Suprapubic skin (tissue), 4 donors: Measurements from ENCODE around the gene RFX6. TPM values are rescaled to one million over a fixed set of nuclear protein-coding genes. Genes with fewer than 3 reads are reported as not detected.

Source experiments
- DNase-seq, 2 donors: peaks; one replicate each; pipeline ENCODE4 v3.0.0-alpha.2; 2019; ENCODE audit warnings: low spot score in 2 of 2
- H3K27ac ChIP-seq: fragments of 200-600 bp; sonication (generic); one replicate; pipeline ENCODE4 v1.5.1; 2019
- H3K27me3 ChIP-seq: fragments of 200-600 bp; sonication (generic); one replicate; pipeline ENCODE4 v1.5.1; 2019
- H3K36me3 ChIP-seq: fragments of 200-600 bp; sonication (generic); one replicate; pipeline ENCODE4 v1.5.1; 2019
- H3K4me1 ChIP-seq: fragments of 200-600 bp; sonication (generic); one replicate; pipeline ENCODE4 v1.5.1; 2019
- H3K4me3 ChIP-seq: fragments of 200-600 bp; sonication (generic); one replicate; pipeline ENCODE4 v1.5.1; 2019; ENCODE audit warnings: mild to moderate bottlenecking
- H3K9me3 ChIP-seq: fragments of 200-600 bp; sonication (generic); one replicate; pipeline ENCODE4 v1.5.1; 2019
- EP300 ChIP-seq: sonication (generic); formaldehyde crosslinking; IDR thresholded peaks from one replicate; pipeline ENCODE4 v1.6.1; 2017; ENCODE audit warnings: antibody characterized with exemption
- POLR2A ChIP-seq, 2 donors: fragments of 450-650 bp; IDR thresholded peaks; one replicate each; pipeline ENCODE4 v1.6.1; 2017; ENCODE audit warnings: antibody characterized with exemption in 2 of 2, mild to moderate bottlenecking in 2 of 2, moderate library complexity in 2 of 2
- POLR2AphosphoS5 ChIP-seq, 3 donors: sonication (generic); formaldehyde crosslinking; IDR thresholded peaks; one replicate each; pipeline ENCODE4 v1.6.1; 2017; ENCODE audit warnings: antibody characterized with exemption in 3 of 3
- WGBS: methylation state at CpG from one replicate; pipeline ENCODE4 v1.1.5; 2018; 5-methylcytosine and 5-hydroxymethylcytosine counted together
- total RNA-seq, 4 donors: library from RNA; depleted of rRNA; stranded (reverse); fragments of >200 nt; gene quantifications; one replicate each; pipeline ENCODE4 v1.1.0, GENCODE V29; 2016
- TF ChIP-seq, protein P1 (sequence below), 2 donors: fragments of 200-600 bp in 1 of 2; fragments of 450-650 bp in 1 of 2; sonication (generic) in 1 of 2; IDR thresholded peaks; one replicate each; pipeline ENCODE4 v1.5.1; 2016 to 2019; ENCODE audit warnings: antibody characterized with exemption in 2 of 2, mild to moderate bottlenecking in 1 of 2, moderate library complexity in 1 of 2

Gene RFX6
- total RNA-seq, 4 donors from 2014 or later: not detected

DNA sequence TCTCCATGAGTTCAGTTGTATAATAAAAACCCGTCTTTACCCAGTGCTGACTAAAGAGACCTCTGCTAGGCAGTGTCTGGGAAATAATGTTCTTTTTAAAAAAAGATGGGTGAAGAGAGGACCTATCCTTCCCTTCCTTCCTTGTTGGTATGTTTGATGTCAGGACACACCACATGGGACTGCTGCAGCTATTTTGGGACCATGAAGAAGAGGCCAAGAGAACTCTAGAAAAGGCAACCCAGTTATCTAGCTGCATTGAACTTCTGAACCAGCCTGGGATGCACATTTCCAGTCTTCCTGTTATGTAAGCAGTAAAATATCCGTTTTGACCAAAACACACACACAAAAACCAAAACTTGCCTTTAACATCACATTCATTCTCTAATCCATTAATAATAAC is 77.3 kb downstream of the RFX6 start:
- Histone ChIP-seq H3K36me3 (no peaks in the 10 kb centered on the region), H3K27ac (no peak overlapping the region), H3K27me3 (no peaks in the 10 kb centered on the region), H3K4me1 (no peaks in the 10 kb centered on the region), H3K4me3 (no peak overlapping the region), H3K9me3 (no peaks in the 10 kb centered on the region)
- TF ChIP-seq EP300: no peak
- TF ChIP-seq, protein P1, sequence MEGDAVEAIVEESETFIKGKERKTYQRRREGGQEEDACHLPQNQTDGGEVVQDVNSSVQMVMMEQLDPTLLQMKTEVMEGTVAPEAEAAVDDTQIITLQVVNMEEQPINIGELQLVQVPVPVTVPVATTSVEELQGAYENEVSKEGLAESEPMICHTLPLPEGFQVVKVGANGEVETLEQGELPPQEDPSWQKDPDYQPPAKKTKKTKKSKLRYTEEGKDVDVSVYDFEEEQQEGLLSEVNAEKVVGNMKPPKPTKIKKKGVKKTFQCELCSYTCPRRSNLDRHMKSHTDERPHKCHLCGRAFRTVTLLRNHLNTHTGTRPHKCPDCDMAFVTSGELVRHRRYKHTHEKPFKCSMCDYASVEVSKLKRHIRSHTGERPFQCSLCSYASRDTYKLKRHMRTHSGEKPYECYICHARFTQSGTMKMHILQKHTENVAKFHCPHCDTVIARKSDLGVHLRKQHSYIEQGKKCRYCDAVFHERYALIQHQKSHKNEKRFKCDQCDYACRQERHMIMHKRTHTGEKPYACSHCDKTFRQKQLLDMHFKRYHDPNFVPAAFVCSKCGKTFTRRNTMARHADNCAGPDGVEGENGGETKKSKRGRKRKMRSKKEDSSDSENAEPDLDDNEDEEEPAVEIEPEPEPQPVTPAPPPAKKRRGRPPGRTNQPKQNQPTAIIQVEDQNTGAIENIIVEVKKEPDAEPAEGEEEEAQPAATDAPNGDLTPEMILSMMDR (IDR thresholded peaks at IDR 0.05): no peak
- TF ChIP-seq POLR2A (IDR thresholded peaks at IDR 0.05): no peak
- no peak for TF ChIP-seq POLR2AphosphoS5 (IDR thresholded peaks at IDR 0.05)
- DNase-seq: no peak
- WGBS: 29% methylated on average over 2 of the region's 2 CpGs

DNA sequence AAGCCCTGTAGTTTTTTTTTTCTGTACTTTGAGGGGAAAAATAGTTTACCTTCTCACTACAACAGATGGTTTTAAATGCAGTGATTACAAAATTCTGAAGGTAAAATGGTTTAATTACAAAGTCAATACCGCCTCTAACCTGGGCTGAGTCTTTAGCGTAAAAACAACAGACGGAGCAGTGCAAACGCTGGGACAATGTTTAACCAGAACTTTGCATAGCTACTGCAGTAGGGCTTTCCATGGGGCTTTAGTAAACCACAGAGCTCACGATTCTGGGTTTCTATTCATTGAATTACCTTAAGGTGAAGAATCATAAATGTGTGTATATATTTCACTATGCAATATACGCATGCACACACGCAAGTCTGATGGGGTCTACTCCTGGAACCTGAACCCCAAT is 77.9 kb downstream of the RFX6 start:
- TF ChIP-seq EP300 (no peak), POLR2A (IDR thresholded peaks at IDR 0.05) (no peak), POLR2AphosphoS5 (IDR thresholded peaks at IDR 0.05) (no peak)
- TF ChIP-seq, protein P1 (IDR thresholded peaks at IDR 0.05): no peak
- Histone ChIP-seq H3K27me3 (no peaks in the 10 kb centered on the region), H3K9me3 (no peaks in the 10 kb centered on the region), H3K4me3 (no peak overlapping the region), H3K27ac (no peak overlapping the region), H3K4me1 (no peaks in the 10 kb centered on the region), H3K36me3 (no peaks in the 10 kb centered on the region)
- WGBS: 86% methylated on average over 7 of the region's 7 CpGs
- DNase-seq: no peak

DNA sequence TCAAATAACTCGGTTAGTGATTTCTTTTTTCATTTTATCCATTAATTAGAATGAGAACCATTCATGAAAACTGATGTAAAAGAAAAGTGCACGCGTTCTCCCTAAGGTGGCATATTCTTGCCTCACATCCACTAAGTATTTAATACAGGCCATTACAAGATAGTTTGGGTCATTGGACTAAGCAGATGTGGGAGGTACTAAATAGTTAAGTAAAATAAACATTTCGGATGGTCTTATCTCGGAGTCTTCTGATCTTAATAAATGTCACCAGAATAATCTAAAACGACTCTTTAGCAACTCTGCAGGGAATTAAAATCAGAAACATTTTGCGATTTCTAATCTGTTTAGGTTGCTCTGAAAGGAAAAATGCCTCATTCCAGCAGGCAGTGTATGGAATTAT is 78.7 kb downstream of the RFX6 start:
- no peak overlapping the region for H3K4me3 ChIP-seq
- 68% methylated on average over 7 of the region's 7 CpGs for WGBS
- no peak overlapping the region for H3K27ac ChIP-seq
- H3K27me3 ChIP-seq: no peaks in the 10 kb centered on the region
- no peaks in the 10 kb centered on the region for H3K9me3 ChIP-seq
- no peaks in the 10 kb centered on the region for H3K4me1 ChIP-seq
- DNase-seq: no peak
- TF ChIP-seq EP300: no peak
- no peak for TF ChIP-seq POLR2AphosphoS5 (IDR thresholded peaks at IDR 0.05)
- TF ChIP-seq, protein P1 (IDR thresholded peaks at IDR 0.05): no peak
- no peak for TF ChIP-seq POLR2A (IDR thresholded peaks at IDR 0.05)
- no peaks in the 10 kb centered on the region for H3K36me3 ChIP-seq

DNA sequence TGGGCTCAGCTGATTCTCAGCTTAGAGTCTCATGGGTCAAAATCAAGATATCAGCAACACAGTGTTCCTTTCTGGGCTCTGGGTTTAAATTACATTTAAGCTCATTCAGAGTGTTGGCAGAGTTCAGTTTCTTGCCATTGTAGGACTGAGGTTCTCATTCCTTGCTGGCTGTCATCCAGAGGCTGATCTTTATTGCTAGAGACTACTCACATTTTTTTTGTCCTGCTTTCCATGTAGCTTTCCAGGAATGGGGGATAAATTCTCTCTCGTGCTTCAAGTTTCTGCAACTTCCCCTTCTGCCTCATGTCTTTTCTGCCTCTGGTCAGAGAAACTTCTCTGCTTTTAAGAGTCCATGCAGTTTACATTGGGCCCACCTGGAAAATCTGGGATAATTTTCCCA is 86.9 kb downstream of the RFX6 start:
- TF ChIP-seq POLR2AphosphoS5 (IDR thresholded peaks at IDR 0.05) (no peak), POLR2A (IDR thresholded peaks at IDR 0.05) (no peak), EP300 (no peak)
- TF ChIP-seq, protein P1 (IDR thresholded peaks at IDR 0.05): no peak
- WGBS: 38% methylated on average over 1 of the region's 1 CpG
- DNase-seq: no peak

DNA sequence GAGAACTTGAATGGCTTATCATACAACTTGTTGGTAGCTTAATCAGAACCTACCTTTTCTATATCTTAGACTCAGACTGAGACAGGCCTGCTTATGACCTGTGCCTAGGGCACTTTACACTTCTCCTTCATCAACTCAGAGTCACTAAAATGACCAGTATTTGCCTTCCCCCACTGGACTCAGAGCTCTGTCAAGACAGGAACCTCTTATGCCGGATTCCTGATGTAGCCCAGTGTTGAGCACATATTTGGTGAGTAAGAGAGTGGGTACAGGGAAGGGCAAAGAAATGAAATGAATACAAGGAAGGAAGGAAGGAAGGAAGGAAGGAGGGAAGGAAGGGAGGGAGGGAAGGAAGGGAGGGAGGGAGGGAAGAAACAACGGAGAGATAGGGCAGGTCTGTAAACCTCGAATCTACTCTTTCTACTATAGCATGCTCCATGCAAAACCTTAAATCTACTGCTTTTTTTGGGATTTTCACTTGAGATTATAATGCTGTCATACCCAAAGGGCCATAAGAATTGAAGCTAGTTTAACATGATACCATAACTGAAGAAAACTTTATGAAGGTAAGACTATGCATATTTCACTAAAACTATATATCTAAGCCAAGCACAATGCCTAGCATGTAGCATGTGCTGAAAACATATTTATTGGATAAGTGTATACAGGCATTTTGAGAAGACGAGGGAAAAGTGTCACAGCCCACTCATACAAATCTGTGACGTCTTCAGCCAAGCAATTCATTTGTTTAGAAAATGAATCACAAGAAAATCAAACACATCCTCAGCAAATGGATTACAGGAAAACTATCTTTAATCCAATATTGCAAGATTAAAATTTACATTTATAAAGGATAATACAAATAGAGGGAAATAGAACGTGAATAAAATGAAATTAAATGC is 89.9 kb downstream of the RFX6 start:
- no peak overlapping the region for H3K27ac ChIP-seq
- no peaks in the 10 kb centered on the region for H3K36me3 ChIP-seq
- peaks cover 14% of the 10 kb centered on the region for H3K27me3 ChIP-seq
- H3K4me1 ChIP-seq: no peaks in the 10 kb centered on the region
- no peak overlapping the region for H3K4me3 ChIP-seq
- TF ChIP-seq EP300 (no peak), POLR2A (IDR thresholded peaks at IDR 0.05) (no peak), POLR2AphosphoS5 (IDR thresholded peaks at IDR 0.05) (no peak)
- TF ChIP-seq, protein P1 (IDR thresholded peaks at IDR 0.05): no peak
- WGBS: 72% methylated on average over 6 of the region's 6 CpGs
- no peak for DNase-seq
- no peaks in the 10 kb centered on the region for H3K9me3 ChIP-seq

More for the DNA sequence above, 86.9 kb downstream of the RFX6 start:
- H3K27ac ChIP-seq: no peak overlapping the region
- H3K4me1 ChIP-seq: no peaks in the 10 kb centered on the region
- H3K9me3 ChIP-seq: no peaks in the 10 kb centered on the region
- H3K4me3 ChIP-seq: no peak overlapping the region
- H3K36me3 ChIP-seq: no peaks in the 10 kb centered on the region
- peaks cover 11% of the 10 kb centered on the region for H3K27me3 ChIP-seq
